Activated CD4-positive, alpha-beta T cell treated with anti-CD3 and anti-CD28 coated beads, Interleukin-2, amount 10 ng/mL, durations not matched to agents 24 days and 14 days (primary cell): Measurements from ENCODE around the gene ZNF136. TPM values are rescaled to one million over a fixed set of nuclear protein-coding genes. Genes with fewer than 3 reads are reported as not detected.

Experiments
- DNase-seq: peaks from one replicate; pipeline ENCODE4 v3.0.0; 2022
- H3K27ac Mint-ChIP-seq: one replicate; pipeline ENCODE4 v1.8.0; 2022; ENCODE audit warnings: mild to moderate bottlenecking, mixed read lengths
- H3K27me3 Mint-ChIP-seq: one replicate; pipeline ENCODE4 v1.8.0; 2022; ENCODE audit warnings: mixed read lengths
- H3K36me3 Mint-ChIP-seq: one replicate; pipeline ENCODE4 v1.8.0; 2022; ENCODE audit warnings: low read depth, mild to moderate bottlenecking, mixed read lengths
- H3K4me1 Mint-ChIP-seq: one replicate; pipeline ENCODE4 v1.8.0; 2021; ENCODE audit warnings: mixed read lengths
- H3K4me3 Mint-ChIP-seq: one replicate; pipeline ENCODE4 v1.8.0; 2022; ENCODE audit warnings: mild to moderate bottlenecking, moderate library complexity, mixed read lengths
- H3K9me3 Mint-ChIP-seq: one replicate; pipeline ENCODE4 v1.8.0; 2021; ENCODE audit warnings: mixed read lengths
- intact Hi-C: fragments of 100-400 bp; cut with micrococcal nuclease; formaldehyde crosslinking; loops from one replicate; pipeline ENCODE4 v1.15.1; 2023
- total RNA-seq: library from RNA; stranded (reverse); gene quantifications from 2 replicates; pipeline ENCODE4 v1.2.3, GENCODE V29; 2022

ZNF136 gene
- total RNA-seq, 1 donor from 2014 or later: 10.3 TPM

DNA sequence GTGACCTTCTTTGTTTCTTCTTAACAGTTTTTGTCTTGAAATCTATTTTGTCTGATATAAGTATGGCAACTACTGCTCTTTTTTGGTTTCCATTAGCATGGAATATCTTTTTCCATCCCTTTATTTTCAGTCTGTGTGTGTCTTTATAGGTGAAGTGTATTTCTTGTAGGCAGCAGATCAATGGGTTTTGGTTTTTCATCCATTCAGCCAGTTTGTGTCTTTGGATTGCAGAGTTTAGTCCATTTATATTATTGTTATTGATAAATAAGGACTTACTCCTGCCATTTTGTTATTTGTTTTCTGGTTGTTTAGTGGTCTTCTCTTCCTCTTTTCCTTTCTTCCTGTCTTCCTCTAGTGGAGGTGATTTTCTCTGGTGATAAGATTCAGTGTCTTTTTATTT is 54.4 kb downstream of the ZNF136 start:
- no peaks in the 10 kb centered on the region for H3K36me3 Mint-ChIP-seq
- intact Hi-C loops: no loop called here
- H3K27me3 Mint-ChIP-seq: no peaks in the 10 kb centered on the region
- DNase-seq: no peak
- H3K4me3 Mint-ChIP-seq: no peak overlapping the region
- H3K27ac Mint-ChIP-seq: no peak overlapping the region
- peaks cover 40% of the 10 kb centered on the region for H3K9me3 Mint-ChIP-seq
- no peaks in the 10 kb centered on the region for H3K4me1 Mint-ChIP-seq

- Mint-ChIP-seq H3K27me3 (no peaks in the 10 kb centered on the region), H3K9me3 (peaks cover 15% of the 10 kb centered on the region), H3K4me3 (no peak overlapping the region), H3K36me3 (no peaks in the 10 kb centered on the region), H3K27ac (no peak overlapping the region), H3K4me1 (no peaks in the 10 kb centered on the region)
- DNase-seq: no peak
- intact Hi-C loops: no loop called here
Observed at GRCh38 chr19:12222980-12223630, 60.2 kb downstream of the ZNF136 start.

DNA sequence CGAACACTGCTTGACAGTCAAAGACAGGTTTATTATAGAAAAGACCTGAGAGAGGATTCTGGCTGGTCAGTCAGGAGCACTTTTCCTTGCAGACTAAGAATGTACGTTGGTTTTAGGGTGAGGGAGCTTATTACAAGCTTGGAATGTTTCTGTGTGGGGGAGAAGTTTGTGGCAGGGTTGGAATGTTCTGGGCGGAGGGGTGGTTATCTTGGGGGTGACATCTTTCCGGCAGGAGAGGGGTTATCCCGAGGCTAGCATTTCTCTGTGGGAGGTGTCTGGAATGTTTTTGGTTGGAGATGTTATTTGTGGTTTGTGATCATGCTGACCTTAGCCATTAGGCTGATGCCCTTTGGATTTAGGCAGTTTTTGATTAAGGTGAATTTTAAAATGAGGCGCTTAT is 61.8 kb downstream of the ZNF136 start:
- intact Hi-C loops: no loop called here
- Mint-ChIP-seq H3K9me3 (peaks cover 20% of the 10 kb centered on the region), H3K27me3 (no peaks in the 10 kb centered on the region), H3K4me3 (no peak overlapping the region), H3K4me1 (no peaks in the 10 kb centered on the region), H3K27ac (no peak overlapping the region), H3K36me3 (no peaks in the 10 kb centered on the region)
- no peak for DNase-seq

DNA sequence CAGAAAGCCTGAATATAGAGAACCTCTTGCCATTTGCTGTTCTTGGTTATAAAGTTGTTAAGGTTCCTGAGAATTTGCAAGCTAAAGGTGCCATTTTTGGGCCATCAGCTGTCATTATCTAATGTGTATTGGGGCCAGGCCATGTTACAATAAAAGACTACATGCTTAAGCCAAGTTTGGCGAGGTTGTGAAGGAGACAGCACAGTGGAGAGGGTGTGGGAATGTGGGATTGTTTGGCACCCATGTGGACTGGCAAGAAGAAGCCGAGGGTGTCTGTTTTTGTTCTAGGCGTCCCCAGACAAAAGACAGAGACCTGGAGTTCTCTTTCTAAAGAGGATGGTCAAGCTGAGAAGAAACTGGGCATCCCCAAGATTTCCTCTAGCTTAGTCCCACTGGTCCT is 67.1 kb downstream of the ZNF136 start:
- Mint-ChIP-seq H3K27me3 (no peaks in the 10 kb centered on the region), H3K9me3 (peaks cover 43% of the 10 kb centered on the region), H3K36me3 (peaks cover 8% of the 10 kb centered on the region), H3K4me3 (no peak overlapping the region), H3K4me1 (no peaks in the 10 kb centered on the region), H3K27ac (no peak overlapping the region)
- intact Hi-C loops: no loop called here
- DNase-seq: no peak

DNA sequence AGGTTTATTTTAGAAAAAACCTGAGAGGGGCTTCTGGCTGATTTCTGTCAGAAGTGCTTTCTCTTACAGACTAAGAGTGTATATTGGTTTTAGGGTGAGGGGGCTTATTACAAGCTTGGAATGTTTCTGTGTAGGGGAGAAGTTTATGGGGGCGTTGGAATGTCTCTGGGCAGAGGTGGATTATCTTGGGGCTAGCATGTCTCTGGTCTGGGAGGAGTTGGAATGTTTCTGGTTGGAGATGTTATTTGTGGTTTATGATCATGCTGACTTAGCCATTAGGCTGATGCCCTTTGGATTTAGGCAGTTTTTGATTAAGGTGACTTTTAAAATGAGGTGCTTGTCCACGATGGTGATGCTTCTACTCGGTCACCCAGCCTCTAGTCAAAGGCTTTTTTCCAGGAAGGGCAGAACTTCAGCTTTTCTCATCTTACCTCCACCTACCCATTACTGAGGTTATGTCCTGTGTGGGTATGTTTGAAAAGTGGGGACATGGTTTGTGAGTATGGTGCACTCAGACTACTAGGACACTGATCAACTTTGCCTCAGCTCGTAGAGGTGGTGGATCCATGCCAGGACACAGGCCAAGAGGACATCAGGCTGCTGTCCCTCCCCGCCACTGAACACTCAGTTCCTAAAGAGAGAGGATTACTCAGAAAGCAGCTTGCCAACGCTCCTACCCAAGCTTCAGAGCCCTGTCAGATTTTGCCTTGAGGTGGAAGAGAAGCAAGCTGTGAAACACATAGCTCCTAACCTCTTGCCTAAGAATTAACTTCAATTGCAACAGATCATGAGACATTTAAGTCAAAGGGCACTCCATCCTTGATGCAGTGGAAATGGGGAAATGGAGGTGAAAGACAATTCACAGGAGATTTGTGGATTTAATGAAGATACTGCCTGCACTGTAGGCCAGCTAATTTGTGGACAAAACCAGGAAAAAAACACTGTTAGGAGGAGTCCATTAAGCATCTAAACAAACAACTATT is 68.1 kb downstream of the ZNF136 start:
- H3K27ac Mint-ChIP-seq: no peak overlapping the region
- no peaks in the 10 kb centered on the region for H3K27me3 Mint-ChIP-seq
- DNase-seq: no peak
- H3K4me1 Mint-ChIP-seq: no peaks in the 10 kb centered on the region
- intact Hi-C loops: no loop called here
- no peak overlapping the region for H3K4me3 Mint-ChIP-seq
- peaks cover 42% of the 10 kb centered on the region for H3K9me3 Mint-ChIP-seq
- peaks cover 8% of the 10 kb centered on the region for H3K36me3 Mint-ChIP-seq

GRCh38 chr19:12232961-12233360 is 70.1 kb downstream of the ZNF136 start:
- Mint-ChIP-seq H3K27ac (no peak overlapping the region), H3K9me3 (peaks cover 44% of the 10 kb centered on the region), H3K4me1 (no peaks in the 10 kb centered on the region), H3K36me3 (peaks cover 8% of the 10 kb centered on the region), H3K4me3 (no peak overlapping the region), H3K27me3 (no peaks in the 10 kb centered on the region)
- no peak for DNase-seq
- intact Hi-C loops: no loop called here

DNA sequence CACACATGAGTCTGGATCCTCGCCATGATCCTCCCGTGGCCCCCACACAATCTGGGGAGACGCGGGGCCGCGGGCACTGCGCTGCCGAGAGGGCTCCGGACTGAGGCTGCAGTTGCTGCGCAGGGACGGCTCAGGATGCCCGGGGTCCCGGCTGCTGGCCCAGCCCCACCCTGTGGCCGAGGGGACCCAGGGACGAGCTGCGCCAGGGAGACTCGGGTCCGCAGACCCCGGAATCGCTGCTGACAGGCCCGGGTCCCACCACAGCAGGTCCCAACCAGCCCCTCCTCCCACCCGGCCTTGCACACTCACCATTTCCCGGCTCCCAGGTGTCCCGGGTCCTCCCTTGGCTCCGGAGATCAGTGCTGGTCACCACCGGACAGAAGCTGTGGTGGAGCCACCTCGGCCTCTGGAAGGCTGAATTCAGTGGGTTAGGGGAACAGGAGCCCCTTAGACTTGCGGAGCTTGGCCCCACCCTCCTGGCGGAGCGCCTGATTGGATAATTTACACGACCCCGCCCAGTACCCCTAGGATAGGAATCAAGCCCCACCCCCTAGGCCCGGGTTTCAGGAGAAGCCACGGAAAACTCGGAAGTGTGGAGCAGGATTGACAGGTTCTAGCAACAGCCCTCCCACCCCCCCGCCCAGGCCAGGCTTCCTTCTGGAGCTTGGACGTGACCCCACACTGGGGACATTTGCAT is 74.4 kb downstream of the ZNF136 start:
- intact Hi-C loops: no loop called here
- H3K36me3 Mint-ChIP-seq: peaks cover 8% of the 10 kb centered on the region
- DNase-seq: no peak
- no peak overlapping the region for H3K27ac Mint-ChIP-seq
- H3K27me3 Mint-ChIP-seq: no peaks in the 10 kb centered on the region
- peaks cover 34% of the 10 kb centered on the region for H3K9me3 Mint-ChIP-seq
- no peaks in the 10 kb centered on the region for H3K4me1 Mint-ChIP-seq
- no peak overlapping the region for H3K4me3 Mint-ChIP-seq

Other genes with a start within 250 kb of the ZNF136 start
- 12.6 and 13.4 TPM in 2 replicates for gene ZNF700, start 238.0 kb upstream of the ZNF136 start, total RNA-seq
- gene ZNF763, start 198.1 kb upstream of the ZNF136 start, total RNA-seq: 0.31 and 0.51 TPM in 2 replicates
- gene ZNF433, start 127.4 kb upstream of the ZNF136 start, total RNA-seq: 0.14 and 0.21 TPM in 2 replicates
- gene ZNF878, start 110.1 kb upstream of the ZNF136 start, total RNA-seq: 0.21 and 0.49 TPM in 2 replicates
- 0.59 and 0.93 TPM in 2 replicates for gene ZNF844, start 98.4 kb upstream of the ZNF136 start, total RNA-seq
- 2.0 and 2.1 TPM in 2 replicates for gene ZNF20, start 22.7 kb upstream of the ZNF136 start, total RNA-seq
- gene ZNF625, start 6.4 kb upstream of the ZNF136 start, total RNA-seq: 3.0 and 3.7 TPM in 2 replicates
- gene ZNF44, start 131.8 kb downstream of the ZNF136 start, total RNA-seq: 8.4 TPM in 2 replicates
- 2.9 and 3.0 TPM in 2 replicates for gene ZNF563, start 170.5 kb downstream of the ZNF136 start, total RNA-seq
- 0.56 and 1.2 TPM in 2 replicates for gene ZNF442, start 202.6 kb downstream of the ZNF136 start, total RNA-seq
- gene ZNF799, start 238.2 kb downstream of the ZNF136 start, total RNA-seq: 3.9 and 4.0 TPM in 2 replicates